ENCODE data around the gene PREP.

PREP gene

DNA sequence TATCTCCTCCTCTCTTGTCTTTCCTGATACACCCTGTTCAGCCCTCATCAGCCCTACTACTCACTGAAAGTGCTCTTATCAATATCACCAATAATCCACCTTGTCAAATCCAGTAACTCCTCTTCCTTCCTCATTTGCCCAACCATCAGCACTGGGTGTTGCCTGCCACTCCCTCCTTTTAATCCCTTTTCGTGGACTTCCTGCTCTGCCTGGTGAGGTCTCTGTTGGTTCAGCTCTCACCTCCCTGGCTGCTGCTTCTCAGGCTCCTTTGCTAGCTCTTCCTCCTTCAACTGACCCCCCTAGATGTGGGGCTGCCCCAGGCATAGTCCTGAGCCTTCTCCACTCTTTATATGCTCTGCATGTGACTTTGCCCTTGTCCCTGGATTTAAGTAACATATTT, 92.5 kb downstream of the PREP start:
- DNase-seq (ENCODE audit: low read depth, low spot score) = no peak

DNA sequence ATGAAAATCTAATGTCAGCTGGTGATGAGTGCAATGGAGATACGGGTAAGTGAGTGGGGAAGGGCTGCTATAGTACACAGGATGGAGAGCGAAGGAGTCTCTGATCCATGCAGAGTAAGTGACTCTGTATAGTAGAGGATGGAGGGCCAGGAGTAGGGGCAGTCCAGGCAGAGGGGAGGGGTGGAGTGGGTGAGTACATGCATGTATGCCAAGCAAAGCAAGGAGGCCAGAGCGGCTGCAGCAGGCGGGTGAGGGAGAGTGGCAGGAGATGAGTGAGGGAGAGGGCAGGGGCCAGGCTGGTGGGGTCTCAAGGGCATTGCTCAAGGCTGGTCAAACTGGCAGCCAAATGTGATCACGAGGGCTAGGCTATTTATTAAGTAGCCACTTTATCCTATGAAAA, 94.0 kb downstream of the PREP start:
- no peak for DNase-seq (ENCODE audit: low read depth, low spot score)

DNA sequence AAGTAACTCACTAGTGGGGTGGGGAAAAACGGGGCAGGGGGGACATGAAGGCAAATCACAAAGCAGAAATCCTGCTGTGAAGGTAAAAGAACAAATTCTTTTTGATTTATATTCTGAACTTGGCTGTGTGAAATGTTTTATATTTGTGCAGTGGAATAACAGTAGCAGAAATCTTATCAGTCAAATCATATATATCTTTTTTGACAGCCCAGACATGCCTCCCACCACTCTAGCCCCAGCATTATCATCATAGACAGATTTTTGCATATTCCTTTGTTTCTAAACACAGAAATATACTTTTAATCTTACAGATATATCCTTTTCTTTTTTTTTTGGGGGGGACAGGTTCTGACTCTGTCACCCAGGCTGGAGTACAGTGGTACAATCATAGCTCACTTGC, 97.4 kb downstream of the PREP start:
- no peak for DNase-seq (ENCODE audit: low read depth, low spot score)

DNA sequence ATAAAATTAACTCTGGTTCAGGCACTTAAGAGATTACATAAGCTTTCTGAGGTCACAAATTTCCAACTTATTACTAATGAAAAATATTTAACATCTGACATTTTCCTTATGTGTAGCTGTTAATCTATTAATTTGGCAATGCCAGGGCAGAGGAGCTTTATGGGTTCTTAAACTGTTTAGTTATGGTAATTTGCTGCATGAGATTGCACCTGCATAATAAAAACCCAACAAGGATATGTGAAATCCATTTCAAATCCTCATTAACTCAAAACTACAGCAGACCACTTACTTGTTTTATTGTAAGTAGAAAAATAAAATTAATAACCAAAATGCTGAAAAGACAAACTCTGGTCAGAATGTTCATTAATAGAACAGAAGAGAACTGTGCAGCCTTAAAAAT, 98.1 kb downstream of the PREP start:
- no peak for DNase-seq (ENCODE audit: low read depth, low spot score)

DNA sequence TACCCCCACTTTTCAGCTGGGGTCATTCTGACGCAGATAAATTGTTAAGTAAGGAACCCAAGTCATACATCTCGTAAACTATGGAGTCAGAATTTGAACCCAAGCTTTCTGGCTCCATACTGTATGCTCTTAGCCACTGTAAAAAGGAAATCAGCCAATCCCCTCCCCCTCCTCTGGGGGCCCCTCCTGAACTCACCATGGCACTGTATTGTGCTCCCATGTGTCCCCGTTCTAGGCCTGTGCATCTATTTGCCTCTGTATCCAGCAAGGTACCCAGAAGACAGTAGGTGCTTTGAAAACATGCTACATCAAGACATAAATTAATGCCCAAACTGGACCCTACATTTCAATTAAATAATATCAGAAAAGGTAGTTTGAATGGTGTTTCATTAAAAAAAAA, 98.5 kb downstream of the PREP start:
- DNase-seq (ENCODE audit: low read depth, low spot score) = no peak

DNA sequence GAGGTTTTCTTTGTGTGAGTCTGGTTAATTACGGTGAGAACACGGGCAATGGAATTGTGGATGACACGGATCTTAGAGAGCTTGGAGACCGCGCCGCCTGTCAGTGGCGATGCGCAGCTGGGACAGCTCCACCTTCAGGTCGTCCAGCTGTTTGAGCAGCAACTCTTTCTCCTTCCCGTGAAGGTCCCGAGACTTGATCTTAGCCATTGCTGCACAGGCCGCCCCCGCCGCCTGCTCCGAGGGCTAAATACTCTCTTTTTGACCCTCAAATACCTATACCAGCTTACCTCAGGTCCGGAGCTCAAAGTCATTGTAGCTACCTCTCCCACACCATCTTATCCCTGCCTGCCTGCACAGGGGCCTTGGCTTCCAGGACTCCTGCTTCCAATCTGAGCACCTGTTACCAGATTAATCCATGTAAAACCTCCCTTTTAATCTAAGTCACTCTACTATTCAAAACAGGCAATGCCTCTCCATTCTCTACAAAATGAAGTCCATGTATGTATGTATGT, 100.2 kb downstream of the PREP start:
- DNase-seq (ENCODE audit: low read depth, low spot score) = no peak

DNA sequence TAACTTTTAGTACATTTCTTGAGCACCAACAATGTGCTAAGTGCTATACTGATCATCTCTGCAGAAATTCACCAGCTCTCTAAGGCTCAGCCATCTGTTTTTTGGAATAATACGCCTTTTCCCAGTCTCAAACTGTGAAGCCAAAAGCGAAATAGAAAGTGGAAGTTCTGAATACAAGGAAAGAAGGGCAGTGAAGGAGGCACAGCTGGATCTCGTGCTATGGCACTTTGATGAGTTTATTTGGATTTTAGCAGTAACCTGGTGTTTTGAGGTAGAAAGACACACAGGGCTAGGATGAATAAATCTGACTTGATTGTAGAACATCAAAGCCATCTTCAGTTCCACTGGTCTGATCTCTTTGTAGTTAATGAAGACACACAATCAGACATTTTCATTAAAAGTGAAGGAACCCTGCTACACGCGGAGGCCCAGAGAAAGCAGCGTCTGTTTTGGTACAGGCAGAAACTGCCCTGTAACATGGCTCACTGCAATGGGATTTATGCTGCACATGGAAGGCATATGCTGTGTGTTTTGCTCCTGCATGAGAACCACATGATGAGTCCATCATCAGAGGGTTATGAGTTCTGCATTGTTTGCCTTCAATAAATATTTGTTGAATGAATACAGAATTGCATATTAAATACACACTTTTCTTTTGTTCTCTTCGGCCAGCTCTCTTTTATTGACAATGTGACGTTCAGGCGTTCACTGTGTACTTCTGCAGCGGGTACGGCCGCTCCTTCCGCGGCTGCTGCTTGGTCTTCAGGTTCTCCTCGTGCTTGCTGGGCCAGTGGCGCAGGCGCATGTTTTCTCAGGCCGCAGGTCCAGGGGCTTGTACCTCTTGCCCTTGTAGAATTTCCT, 100.9 kb downstream of the PREP start:
- no peak for DNase-seq (ENCODE audit: low read depth, low spot score)

DNA sequence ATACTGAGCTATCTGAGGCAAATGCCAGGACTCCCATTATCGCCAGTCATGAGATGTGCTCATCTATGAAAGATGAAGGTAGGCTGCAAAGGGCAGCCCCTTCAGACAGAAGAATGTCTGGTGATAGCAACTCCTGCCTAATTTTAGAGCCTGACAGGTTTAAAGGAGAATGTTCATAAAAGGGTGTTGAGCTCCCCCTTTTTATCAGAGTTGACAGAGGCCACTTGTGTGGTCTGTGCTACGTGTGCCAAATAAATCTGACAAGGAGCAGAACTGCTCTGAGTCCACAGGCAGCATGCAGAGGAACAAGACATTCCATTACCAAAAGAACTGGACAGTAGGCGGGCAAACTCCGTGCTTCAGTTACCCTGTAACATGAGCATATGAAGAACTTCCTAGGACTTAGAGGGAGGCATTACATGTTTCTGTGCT, 101.8 kb downstream of the PREP start:
- no peak for DNase-seq (ENCODE audit: low read depth, low spot score)

DNA sequence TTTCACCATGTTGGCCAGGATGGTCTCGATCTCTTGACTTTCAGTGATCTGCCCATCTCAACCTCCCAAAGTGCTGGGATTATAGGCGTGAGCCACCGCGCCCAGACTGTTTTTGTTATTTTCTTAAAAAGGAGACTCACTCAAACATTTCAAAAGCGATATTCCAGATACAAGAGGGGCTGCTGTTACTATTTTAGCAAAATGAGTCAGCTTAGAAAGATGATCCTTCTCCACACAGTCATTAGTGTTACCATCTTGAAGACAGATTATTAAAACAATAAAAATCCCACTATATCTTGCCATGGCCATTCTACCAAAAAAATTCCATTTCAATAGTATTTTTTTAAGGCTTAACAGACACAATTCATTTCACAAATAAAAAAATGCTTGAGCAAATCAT, 102.8 kb downstream of the PREP start:
- DNase-seq (ENCODE audit: low read depth, low spot score) = no peak

DNA sequence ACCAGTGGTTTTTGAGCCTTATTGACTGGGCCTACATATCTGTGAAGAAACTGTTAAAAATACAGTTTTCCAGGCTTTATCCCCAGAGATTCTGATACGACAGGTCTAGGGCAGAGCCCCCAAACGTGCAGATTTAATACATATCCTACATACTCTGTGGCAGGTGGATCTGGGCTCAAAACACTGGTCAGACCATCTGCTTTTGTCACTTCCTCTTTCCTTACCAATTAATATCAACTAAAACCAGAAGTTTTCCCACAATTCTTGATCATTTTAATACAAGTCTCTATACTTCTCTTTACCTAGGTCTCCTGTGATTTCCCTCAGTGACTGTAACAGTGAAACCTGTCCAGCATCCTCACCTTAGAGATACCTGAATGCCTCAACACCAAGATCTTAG, 108.8 kb downstream of the PREP start:
- no peak for DNase-seq (ENCODE audit: low read depth, low spot score)

DNA sequence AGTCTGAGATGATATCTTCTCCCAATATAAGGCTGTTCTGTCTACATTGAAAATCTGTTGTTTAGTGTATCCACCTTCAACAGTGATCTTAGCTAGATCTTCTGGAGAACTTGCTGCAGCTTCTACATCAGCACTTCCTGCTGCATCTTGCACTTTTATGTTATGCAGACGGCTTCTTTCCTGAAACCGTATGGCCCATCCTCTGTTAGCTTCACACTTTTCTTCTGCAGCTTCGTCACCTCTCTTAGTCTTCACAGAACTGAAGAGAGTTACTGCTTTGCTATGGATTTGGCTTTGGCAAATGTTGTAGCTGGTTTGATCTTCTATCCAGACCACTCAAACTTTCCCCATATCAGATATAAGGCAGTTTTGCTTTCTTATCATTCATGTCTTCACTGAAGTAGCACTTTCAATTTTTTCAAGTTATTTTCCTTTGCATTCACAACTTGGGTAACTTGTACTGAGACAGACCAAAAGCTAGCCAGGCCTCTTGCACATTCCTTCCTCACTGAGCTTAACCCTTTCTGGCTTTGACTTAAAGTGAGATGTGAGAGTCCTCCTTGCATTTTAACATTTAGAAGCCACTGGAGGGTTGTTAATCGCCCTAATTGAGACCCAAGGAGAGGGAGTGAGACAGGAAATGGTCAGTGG, 110.1 kb downstream of the PREP start:
- no peak for DNase-seq (ENCODE audit: low read depth, low spot score)

DNA sequence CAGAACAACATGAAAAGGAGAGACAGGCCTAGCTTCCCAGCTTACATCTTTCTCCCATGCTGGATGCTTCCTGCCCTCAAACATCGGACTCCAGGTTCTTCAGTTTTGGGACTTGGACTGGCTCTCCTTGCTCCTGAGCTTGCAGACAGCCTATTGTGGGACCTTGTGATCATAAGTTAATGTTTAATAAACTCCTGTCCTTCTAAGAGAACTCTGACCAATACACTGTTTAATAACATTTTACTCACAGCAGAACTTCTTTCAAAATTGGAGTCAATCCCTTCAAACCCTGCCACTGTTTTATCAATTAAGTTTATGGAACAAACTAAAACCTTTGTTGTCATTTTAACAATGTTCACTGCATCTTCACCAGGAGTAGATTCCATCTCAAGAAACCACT, 111.4 kb downstream of the PREP start:
- no peak for DNase-seq (ENCODE audit: low read depth, low spot score)

DNA sequence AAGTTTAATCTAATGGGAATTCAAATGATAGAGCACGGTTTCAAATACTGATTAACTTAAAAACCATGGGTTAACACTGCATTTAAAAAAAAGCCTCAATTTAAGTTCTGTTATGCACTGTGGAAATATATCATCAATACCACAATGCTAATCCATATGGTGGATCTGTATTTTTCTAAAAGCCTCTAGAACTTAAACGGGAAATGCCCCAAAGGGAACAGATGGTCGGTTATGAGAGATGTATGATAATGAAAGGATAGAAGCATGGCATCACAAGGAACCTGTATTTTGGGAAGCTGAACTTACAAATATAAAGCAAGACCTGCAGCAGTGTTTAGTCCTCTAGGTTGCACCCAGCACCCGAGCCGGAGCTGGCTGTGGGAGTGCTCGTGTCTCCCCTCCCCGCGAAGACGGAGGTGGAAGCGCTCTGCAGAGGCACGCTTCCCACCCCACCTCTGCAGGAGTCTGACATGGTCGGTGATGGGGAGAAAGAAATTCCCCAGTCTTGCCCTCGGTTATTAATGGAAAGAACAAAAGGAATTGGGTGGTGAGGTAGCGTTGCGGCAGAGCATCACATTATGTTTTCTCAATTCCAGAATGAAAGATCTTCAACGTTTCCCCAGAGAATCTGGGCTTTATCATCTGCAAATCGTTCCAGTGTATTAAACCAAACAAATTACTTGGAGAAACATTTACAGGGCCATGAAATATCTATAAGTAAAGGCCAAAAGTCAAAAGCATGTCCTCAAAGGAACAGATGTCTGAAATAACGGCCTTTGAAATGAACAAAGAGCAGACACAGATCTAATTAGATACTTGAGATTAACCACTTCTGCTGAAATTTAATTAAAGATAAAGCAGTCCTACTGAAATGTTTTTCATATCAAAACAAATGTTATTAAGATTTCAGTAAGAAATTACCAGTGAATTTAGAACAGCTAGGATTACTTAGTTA, 120.0 kb downstream of the PREP start:
- no peak for DNase-seq (ENCODE audit: low read depth, low spot score)

DNA sequence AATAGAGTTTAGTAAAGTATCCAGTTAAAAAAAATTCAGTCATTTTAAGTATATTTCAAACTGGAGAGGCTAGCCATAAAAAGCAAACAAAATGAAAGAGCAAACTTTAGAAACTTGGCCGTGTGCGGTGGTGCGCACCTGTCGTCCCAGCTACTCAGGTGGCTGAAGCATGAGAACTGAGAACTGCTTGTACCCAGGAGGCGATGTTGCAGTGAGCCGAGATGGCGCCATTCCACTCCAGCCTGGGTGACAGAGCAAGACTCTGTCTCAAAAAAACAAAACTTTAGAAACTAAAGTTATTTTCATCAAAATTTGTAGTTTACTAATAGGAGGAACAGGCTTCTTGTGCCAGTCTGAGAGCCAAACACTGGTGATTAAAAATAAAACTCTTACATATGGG, 122.8 kb downstream of the PREP start:
- DNase-seq (ENCODE audit: low read depth, low spot score) = no peak

DNA sequence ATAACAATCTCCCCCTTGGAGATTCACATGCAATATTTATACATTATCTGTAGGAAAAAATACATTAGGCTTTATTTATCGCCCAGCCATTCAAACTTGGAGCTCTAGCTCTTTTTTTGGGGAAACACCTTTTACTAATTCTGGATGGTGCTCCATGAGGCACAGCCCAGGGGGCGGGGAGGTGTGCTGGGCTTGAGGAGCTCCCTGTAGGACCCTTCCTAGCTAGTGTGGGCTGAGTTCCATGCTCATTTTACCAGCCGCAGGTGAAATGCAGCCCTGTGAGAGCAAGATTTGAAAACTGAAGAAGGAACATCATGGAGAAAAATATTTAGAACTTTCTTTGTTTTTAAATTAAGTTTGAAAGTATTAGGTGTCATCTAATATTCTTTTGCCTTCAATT, 123.4 kb downstream of the PREP start:
- no peak for DNase-seq (ENCODE audit: low read depth, low spot score)

DNA sequence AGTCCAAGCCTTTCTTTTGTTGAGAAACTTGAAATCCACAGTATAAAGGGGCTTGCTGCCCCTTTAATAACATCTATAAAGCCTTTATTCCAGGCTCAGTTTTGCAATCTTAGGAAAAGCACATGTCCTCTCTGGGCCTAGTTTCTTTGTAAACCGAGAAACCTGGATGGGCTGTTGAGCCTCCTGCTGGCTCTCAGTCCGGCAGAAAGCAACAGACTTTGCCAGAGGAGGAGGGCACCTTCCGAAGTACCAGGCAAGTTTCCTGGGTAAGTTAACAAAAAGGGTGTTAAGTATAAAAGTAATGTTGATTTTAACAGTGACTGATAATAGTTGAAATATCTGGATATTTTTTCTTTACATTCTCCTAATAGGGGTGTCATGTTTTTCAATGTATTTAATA, 124.1 kb downstream of the PREP start:
- DNase-seq (ENCODE audit: low read depth, low spot score) = no peak

DNA sequence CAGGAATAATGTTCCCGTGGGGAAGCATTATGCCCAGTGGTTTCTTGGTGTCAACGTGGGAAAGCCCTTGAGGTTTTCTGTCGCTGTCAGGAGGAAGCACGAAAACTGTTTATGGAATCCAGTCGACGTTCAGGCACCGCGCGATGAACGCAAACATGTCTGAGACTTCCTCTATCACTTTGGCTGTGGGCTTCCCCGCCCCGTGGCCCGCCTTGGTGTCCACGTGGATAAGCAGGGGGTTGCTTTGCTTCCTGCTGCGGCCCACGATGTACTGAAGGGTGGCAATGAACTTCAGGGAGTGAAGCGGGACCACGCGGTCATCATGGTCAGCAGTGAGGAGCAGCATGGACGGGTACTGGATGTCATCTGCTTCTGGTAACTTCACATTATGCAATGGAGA, 124.8 kb downstream of the PREP start:
- DNase-seq (ENCODE audit: low read depth, low spot score) = no peak

DNA sequence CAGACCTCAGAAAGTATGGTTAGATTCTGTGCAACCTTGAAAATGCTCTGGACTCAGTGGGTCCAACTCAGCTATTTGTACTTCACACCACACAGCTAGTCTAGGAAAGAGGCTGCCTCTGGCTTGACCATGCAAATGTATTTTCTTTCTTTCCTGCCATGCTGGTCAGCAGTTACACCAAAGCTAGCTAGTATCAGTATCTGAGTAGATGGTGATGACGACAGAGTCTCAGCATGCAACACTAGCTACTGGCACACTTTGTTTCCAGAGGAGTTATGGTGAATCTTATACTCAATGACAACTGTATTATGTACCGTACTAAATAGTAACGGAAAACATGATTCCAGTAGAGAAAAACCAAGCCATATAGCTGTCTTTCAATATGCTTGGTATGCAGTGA, 126.5 kb downstream of the PREP start:
- no peak for DNase-seq (ENCODE audit: low read depth, low spot score)

DNA sequence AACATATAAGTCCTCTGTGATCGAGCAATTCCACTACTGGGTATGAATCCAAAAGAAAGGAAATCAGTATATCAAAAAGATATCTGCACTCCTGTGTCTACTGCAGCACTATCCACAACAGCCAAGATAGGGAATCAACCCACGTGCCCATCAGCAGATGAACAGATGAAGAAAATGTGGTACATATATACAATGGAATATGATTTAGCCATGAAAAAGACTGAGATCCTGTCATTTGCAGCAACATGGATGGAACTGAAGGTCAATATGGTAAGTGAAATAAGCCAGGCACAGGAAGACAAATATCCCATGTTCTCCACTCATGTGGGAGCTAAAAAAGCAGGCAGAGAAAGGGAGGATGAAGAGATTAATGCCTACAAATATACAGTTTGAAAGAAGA, 127.3 kb downstream of the PREP start:
- DNase-seq (ENCODE audit: low read depth, low spot score) = no peak

DNA sequence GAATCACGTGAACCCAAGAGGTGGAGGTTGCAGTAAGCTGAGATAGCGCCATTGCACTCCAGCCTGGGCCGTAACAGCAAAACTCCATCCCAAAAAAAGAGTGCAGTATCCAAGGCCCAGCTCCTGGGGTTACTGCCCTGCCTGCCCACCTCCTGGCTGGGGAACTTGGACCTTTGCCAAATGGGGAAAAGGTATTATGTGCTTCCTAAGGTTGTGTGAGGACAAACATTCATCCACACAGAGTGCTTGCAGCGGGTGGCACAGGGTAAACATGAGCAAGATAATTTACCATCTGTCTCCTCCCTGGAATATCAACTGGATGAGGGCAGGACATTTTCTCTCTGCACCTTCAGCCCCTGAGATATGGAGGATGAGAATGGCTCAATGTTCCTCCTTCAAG, 128.2 kb downstream of the PREP start:
- DNase-seq (ENCODE audit: low read depth, low spot score) = no peak

DNA sequence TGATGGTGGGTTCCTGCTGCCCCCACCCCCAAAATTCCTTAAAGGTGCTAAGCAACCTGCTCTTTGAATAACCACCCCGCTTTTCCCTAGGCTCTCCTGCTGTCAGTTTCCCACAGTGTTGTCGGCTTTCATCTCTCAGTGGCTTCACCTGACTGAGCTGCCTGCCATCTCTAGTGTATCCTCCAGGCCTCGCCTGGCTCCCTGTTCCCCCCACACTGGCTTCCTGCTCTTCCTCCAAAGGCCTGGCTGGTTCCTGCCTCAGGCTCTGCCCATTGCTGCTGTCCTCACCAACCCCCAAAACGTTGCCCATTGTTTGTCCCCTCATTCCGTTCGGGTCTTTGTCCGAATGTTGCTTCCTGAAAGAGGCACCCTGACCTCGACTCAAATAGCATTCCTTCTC, 129.3 kb downstream of the PREP start:
- DNase-seq (ENCODE audit: low read depth, low spot score) = no peak

DNA sequence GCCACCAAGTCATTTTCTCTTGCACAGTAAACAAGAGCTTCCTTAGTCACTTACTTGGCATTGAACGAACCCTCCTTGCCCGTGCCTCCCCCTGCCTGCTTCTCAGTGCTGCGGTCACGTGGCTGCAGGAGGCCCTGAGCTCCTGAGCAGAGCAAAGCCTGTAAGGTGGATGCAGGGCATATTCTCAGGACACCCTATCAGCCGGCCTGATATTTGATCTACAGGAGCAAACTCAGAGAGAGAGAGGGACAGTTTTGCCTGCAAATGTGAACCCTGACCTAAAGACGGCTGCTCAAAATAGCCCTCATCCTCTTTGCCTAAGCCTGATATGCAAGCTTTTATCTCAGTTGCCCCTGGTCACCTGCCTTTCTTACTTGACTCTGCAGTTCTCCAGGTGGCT, 130.1 kb downstream of the PREP start:
- DNase-seq (ENCODE audit: low read depth, low spot score) = no peak
